HG02852 (cell line): ENCODE results near the gene RAPGEF1.

Experiments
- ATAC-seq: cut with Tn5 transposase; IDR thresholded peaks from one replicate; pipeline ENCODE4 v1.9.1; 2021; ENCODE audit warnings: mild to moderate bottlenecking, moderate library complexity; ENCODE audit not compliant: unreplicated experiment

RAPGEF1 gene

DNA sequence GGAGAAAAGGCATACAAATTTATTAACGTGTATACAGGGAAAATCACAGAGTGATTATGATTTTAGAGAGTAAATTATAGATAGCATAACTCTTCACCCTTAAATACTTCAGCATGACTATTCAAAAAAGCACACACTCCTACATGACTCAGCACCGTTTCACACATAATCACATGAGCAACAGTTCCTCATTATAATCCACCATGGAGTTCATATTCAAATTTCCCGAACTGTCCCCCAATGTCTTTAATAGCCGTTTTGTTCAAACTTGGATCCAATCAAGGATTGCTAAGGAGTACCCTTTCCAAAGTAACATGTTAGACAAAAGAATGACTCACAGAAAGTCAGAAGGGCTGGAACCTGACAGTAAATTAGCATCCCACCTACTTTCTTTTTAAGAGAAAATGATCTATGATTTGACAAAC lies 32.1 kb downstream of the RAPGEF1 start:
- no peak for ATAC-seq

DNA sequence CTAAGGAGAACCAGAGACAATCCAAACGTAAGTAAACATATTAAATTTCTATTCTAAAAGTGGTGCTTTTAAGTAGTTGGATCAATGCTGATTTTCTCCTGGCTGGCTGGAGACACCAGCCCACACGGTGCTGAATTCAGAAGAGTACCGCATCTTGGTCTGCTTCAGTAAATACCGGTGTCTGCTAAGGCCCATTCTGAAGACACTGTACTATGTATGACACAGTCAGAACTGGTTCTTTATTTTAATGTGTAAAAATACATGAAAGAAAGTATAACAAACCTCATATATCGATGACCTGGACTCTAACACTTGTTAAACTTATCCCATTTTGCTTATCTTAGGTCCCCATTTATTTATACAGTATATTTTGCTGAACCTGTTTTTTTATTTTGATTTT lies 32.8 kb downstream of the RAPGEF1 start:
- no peak for ATAC-seq

DNA sequence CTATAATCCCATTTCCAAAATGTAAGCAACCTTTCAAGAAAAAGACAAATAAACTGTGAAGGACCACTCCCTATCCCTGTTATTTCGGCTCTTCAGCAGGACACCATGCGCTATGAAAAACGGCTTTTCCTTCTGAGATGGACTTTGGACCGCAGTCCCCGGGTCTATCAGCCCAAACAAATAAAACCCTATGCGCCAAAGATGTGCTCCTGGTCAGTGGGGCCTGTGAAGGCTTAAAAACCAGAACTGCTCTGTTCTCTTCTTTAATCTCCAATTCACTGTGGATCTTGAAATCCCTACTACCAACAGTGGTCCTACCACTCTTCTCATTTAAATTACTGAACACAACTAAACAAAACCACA lies 33.3 kb downstream of the RAPGEF1 start:
- ATAC-seq, result no peak

DNA sequence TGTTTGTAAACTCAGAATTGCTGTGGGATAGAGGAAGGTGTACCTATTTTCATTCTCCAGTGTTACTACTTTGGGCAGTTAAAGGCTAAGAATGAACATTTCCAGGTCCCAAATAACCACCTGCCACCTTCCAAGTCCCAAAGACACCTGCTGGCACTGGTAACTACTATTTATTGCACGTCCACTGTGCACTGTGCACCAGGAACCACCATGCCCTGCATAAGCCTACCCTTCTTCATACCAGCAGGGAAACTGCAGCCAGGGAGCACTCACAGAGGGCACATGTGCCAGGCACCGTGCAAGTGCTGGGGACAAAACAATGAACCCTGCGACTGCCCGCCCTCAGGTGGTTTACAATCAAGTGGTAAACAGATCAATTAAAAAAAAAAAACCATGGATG lies 34.9 kb downstream of the RAPGEF1 start:
- ATAC-seq, result no peak

DNA sequence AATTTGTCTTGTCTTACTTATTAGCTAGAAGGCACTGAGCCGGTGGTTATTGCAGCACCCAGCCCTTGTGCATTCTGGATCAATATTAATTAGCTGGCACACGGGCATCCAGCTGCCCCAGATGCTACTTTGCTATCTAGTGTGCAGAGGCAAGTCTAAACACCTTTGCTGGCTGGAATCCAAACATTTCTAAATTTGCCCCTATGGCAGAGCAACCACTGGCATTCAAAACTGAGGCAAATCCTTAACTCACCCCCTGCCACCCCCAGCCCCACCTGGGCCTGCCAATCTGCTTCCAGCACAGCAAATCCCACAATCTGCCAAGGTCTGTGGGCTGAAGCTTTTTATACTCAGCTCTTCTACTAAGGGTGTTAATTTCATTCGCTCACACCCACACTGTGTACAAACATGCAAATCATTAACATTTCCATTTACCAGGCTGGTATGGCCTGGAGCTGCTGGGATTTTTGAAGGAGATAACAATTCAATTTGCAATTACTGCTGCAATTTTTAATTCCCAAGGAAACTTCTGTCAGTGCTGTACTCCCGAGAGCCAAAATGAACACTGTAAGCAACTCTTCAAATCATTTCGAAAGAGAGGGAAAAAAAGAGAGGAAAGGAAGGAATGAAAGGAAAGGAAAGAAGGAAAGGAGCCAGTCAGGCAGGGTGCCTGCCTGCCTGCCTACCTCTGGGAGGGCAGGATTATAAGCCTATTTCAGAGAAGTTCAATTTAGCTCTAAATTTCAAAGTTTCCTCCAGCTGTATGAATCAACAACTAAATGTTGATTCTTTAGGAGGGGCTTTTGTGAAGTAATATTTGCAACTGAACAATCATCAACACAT lies 35.5 kb downstream of the RAPGEF1 start:
- ATAC-seq, result no peak

DNA sequence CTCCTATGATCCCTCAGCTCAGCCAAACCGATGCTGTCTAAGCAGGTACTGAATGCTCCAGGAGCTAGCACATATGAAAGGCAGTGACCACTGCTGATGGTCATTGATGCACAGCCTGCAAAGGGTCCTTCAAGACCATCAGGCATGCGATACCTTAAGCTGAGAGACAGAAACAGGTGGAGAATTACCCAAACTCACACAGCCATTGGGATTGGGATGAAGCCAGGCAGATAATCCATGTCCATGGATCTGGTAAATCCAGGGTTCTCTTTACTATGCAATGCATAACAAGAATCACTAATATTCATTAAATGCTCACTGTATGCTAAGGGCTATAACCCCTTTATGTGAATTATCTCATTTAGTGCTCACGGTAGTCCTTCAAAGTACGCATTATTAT lies 36.2 kb downstream of the RAPGEF1 start:
- no peak for ATAC-seq

DNA sequence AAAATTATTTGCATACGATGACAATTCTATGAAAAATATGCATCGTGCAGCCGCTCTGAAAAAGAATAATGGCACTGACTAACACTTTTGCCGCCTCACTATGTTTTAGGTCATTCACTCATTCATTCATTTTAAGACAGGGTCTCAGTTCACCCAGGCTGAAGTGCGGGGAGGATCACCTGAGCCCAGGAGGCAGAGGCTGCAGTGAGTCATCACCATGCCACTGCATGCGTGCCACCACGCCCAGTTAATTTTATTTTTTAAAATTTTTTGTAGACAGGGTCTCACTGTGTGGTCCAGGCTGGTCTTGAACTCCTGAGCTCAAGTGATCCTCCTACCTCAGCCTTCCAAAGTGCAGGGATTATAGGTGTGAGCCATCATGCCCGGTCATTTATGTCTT lies 37.0 kb downstream of the RAPGEF1 start:
- ATAC-seq, result no peak

DNA sequence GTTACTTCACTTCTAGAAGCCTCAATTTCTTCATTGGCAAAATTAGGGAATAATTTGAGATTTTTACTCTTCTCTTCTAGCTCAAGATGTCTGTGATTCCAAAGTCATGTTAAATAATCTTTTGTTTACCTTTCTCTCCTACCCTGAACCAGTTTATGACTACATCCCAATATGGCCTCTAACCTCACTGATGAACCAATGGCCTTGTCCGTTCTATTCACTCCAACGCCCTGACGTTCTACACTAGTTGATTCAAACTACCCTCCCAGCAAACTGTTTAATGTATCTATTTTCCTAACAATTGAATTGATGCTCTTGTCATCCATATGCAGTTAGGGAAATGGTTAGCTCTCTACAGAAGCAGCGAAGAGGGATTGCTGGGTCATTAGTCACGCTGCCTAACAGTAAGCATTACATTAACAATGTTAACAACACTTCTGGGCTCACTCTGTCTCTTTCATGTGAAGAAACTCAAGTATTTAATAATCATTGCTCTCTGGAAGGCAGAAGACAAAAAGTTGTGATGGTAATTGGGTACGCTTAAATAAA lies 38.0 kb downstream of the RAPGEF1 start:
- ATAC-seq, result no peak

DNA sequence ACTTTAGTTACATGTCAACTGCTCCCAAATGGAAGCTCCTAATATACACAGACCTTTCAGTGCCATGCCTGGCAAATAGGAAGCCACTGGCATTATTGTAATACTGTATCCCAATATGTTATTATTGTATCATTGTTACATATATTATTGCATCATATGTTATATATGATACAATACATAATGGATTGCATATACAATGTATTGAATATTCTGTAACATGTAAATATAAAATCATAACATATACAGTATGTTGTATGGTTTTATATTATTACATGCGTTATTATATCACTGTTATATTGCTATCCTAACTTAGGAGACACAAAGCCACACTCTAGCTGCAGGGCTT lies 38.5 kb downstream of the RAPGEF1 start:
- ATAC-seq, result no peak

DNA sequence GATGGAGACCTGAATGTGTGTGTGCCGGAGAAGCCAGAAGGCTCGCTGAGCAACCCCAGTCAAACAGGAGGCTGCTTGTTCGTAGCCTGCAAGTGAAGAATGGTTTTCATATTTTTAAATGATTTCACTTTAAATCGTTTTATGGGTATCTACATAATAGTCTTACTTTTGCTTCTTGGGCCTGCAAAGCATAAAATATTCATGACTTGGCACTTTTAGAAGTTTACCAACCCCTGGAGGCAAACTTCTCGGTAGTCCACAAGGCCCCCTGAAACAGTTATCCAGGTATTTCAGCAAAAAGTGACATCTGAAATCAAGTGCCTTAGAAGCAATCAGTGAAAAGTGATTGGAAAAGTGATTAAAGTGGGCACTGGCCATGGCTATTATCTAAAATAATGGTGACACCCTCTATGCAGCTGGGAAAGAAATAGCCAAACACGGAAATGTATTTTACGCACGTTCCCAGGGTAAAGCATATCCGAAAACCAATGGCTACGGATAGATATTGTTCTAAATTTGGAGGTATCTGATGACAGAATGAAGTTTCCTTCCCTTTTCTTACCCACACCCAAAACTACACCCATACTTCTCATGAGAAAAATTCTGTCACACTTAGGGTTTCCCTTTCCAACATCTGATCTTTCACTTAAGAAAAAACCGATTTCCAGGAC lies 39.0 kb downstream of the RAPGEF1 start:
- ATAC-seq, result no peak

DNA sequence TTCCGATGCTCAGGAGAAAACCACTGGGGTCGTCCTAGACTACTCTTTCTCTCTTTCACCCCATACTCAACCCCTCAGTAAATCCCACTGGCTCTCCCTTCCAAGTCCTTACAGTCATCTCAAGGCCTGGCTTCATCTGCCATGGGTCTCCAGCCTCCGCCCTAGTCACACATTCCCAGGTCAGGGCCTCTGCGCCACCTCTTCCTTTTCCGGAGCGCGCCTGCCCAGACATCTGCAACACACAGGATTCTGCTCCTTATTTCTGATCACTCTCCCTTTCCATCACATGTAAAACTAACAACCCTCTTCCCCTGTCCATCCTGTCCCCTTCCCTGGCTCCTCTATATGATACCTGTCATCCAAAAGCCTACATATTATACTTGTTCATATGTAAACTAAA lies 39.8 kb downstream of the RAPGEF1 start:
- no peak for ATAC-seq

DNA sequence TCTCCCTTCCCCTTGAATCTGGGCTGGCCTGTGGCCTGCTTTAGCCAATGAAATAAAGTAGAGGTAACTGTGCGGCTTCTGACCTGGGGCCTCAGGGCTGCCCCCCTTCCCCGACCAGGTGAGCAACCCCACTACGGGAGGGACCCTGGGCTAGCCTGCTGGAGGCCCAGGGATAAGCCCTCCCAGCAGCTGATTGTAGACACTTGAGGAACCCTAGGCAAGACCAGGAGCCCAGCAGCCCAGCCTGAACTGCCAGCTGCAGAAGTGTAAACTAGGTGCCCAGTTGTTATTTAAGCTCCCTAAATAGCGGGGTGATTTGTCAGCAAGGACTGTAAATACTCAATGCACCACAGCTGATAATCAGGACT lies 41.3 kb downstream of the RAPGEF1 start:
- ATAC-seq, result no peak

DNA sequence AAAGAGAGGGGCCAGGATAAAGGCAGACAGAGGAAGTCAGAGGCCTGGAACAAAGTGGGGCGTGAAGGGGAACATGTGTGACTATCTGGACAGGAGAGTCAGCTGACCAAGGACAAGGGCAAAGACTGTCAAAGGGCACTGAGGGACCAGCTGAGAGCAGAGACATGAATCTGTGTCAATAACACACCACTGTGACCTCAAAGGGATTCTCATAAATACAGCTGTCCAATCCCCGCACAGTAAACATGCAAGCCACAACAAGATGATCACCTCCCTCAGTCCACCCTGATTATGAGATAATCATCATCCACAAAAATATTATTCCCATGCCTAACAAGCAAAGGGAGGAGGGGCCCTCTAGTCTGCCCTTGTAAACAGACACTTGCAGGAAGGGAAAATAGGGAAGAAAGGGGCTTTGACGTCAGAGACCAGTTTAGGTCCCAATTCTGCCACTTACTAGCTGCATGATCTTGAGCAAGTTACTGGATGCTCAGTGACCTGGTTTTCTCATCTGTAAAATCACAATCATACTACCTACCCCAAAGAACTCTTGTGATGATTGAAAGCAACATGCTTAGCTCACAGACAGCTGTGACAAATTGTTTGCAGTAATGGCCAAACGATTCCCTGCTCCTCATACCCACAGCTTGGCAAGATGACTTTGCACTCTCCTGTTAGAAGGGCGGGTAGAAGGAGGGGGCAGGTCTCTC lies 41.8 kb downstream of the RAPGEF1 start:
- no peak for ATAC-seq

DNA sequence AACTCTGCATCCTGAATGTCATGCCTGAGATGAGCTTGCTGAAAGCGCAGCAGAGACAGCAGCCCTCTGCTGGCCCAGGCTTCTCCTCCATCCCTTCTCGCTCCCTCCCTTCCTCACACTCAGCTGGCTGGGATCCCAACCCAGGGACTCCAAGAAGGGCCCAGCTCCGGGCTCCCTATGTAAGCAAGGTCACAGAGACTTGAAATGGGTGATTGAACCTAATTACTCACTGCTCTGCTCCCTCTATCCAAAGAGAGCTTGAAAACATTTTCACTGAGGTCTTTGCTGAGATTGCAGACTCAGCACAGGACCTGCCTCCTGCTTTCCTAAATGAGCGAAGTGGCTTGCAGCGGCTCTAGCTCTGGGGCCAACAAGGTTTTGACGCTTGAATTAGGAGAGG lies 42.8 kb downstream of the RAPGEF1 start:
- ATAC-seq, result no peak

DNA sequence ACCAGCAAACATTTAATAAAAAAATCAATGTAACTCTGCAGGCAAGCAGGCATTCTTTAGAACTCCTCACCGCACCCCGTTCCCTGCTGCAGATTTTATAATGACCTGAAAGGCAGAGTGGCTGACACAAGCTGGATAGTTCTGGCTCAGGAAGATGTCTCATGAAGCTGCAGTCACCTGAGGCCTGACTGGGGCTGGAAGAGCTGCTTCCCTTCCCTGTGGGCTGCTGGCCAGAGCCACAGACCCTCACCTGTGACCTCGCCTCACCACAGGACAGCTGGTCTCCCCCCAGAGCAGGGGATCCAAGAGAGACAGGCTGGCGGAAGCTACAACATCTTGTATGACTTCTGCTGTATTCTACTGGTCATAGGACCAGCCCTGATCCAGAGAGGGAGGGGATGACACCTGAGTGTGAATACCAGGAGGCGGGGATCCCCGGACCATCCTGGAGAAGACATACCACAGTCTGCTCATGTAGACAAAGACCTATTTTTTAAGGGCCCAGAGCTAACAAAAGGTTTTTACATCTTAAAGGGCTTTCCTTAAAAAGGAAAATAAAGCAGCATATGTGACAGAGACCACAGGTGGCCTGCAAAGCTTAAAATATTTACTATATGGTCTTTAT lies 43.9 kb downstream of the RAPGEF1 start:
- no peak for ATAC-seq

DNA sequence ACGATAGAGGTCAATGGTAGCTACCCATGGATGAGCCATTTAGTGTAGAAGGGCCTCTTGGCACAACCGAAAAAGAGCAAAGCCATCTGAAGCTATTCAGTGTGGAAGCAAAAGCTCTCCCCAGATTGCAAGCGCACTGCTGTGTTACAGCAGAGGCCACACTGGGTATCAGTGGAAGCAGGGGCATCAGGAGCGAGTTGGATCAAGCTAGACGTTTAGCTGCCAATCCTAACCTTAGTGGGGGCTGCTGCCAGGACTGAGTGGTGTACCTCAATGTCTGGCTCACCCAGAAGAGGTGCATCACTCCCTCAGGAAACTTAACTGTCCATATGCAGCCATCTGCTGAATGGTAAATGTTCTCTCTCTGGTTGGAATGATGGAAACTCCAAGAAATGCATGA lies 44.5 kb downstream of the RAPGEF1 start:
- ATAC-seq, result no peak

DNA sequence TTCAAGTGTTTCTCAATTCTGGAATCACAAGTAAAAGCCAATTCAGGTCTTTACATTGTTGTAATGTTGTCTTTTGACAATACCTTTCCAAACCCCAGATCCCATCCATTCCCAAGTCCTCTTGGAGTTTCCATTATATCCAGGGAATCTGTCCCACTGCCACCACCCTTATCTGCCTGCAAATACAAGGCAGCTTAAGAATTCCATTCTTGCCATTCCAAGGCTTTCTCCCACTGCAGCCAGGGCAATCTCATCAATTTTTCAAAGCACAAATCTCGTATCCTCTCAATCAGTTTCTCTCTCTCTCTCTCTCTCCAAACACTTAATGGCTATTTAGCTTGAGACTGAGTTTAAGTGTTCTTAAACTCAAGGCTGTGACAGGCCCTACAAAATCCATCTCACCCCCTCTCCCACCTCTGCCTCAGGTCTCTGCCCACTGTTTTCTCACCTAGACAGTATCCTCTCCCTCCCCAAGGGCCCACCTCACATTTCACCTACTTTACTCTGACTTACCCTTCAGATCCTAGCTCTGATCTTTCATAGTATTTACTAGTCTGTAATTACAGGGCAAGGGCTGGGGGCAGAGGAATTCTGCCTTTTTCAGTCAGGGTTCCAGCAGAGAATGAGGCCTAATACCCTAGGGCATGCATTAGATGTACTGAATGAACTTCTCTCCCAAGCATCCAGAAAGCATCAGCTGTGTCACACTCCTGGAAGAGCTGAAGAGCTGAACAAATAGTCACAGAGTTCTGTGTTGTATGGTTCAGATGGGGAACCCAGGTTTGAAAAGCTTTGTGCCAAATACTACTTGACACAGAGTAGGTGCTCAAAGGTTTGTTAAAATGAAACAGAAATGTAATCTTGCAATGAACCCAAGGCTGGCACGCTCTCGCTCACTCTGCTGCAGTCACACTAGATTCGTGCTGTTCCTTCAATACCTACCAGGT lies 46.0 kb downstream of the RAPGEF1 start:
- no peak for ATAC-seq

DNA sequence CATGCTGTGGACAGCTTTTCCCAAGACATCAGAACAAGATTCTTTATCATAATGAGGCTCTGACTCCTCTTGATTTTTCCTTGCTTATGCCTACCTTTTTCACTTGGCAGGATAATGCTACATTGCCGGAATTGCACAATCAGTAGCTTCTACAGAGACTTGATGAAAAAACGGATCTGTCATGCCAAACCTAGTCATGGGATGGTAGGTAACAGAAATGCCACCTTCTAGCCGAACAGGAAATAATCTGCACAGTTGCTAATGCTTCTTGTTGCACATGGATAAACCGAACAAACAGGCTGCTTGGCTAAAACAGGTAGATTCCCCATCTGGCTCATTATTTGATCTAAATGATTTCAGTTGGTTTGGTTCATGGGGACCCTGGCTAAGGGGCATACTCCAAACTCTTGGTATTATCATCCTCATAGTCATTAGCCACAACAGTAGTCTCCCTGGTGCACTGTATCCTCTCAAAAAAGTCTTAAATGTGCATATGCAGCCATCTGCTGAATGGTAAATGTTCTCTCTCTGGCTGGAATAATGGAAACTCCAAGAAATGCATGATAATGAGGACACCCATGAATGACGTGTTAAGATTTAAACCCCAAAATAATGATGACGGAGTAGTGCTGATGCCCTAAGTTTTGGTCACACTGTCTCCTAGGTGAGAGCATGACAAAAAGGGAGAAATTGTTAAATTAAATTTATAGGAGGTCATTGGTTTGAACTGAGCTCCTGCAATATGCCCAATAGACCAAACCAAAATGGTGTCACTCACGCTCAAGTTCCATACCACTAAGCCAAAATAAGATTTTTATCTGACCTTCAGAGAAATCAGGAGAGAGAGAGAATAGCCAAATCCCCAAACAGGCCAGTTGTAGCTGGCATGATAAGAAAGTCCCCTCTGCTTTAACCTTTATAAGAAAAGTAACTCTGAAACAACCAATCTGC lies 47.0 kb downstream of the RAPGEF1 start:
- ATAC-seq, result no peak

DNA sequence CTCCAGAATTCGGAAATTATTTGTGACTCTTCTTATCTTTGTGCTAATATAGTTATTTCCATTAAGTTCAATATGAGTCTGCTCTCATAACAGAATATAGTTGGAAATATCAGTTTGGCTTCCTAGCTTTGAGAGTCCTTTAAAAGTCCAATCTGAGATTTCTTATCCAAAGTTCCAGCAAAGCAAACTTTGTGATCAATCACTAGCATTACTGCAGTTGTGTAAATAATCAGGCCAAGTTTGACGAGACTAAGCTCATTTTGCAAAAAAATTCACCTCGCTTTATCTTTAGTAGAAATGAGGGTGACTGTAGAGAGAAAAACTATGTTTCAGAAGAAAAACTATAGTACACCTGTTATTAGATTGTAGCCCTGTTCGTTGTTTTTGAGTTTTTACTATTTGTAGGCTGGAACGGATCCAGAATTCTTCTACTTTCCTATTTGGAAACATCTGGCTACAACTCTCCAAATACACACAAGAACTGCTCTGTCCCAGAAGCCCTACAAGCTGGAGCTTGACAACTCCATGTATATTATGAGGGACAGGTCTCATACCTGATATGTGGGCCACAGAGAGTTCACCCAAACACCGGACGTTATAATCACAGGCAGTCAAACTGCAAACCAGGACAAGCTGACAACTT lies 47.8 kb downstream of the RAPGEF1 start:
- ATAC-seq, result no peak
